Liver (tissue), 9 donors: ENCODE results near the gene ASGR2. TPM values are rescaled to one million over a fixed set of nuclear protein-coding genes. Genes with fewer than 3 reads are reported as not detected.
"Not testable (repeated sequence)": the region's sequence is repeated elsewhere in the genome, so short reads cannot be mapped to it uniquely, and the experiment has no call there.

Experiments used
- DNase-seq: peaks from one replicate; pipeline ENCODE4 v3.0.0-alpha.2; 2017; ENCODE audit warnings: low spot score
- H3K27ac ChIP-seq, 2 donors: one replicate each; pipeline ENCODE4 v1.7.0; 2013; ENCODE audit warnings: inconsistent platforms in 2 of 2, low read length in 2 of 2, control low read depth in 1 of 2, low read depth in 1 of 2, mild to moderate bottlenecking in 1 of 2
- H3K27me3 ChIP-seq, 4 donors: one replicate each; pipeline versions ENCODE4 v1.6.1 to v1.7.0; 2013; ENCODE audit warnings: low read length in 3 of 4, inconsistent platforms in 1 of 4, mild to moderate bottlenecking in 1 of 4, moderate library complexity in 1 of 4; ENCODE audit not compliant: control insufficient read depth in 4 of 4, insufficient read depth in 4 of 4
- H3K36me3 ChIP-seq, 4 donors: one replicate each; pipeline versions ENCODE4 v1.6.1 to v1.7.0; 2013; ENCODE audit warnings: low read length in 3 of 4, mild to moderate bottlenecking in 3 of 4, low read depth in 1 of 4, moderate library complexity in 1 of 4; ENCODE audit not compliant: control insufficient read depth in 4 of 4, insufficient read depth in 3 of 4
- H3K4me1 ChIP-seq, 4 donors: one replicate each; pipeline versions ENCODE4 v1.6.1 to v1.7.0; 2013; ENCODE audit warnings: low read length in 3 of 4, mild to moderate bottlenecking in 3 of 4, moderate library complexity in 1 of 4; ENCODE audit not compliant: control insufficient read depth in 4 of 4, insufficient read depth in 4 of 4
- H3K4me3 ChIP-seq, 3 donors: one replicate each; pipeline versions ENCODE4 v1.6.1 to v1.7.0; 2013; ENCODE audit warnings: low read length in 3 of 3, control low read depth in 1 of 3, low read depth in 1 of 3, mild to moderate bottlenecking in 1 of 3
- H3K9ac ChIP-seq, 2 donors: one replicate each; pipeline ENCODE4 v1.7.0; 2013; ENCODE audit warnings: low read length in 2 of 2, mild to moderate bottlenecking in 2 of 2, moderate library complexity in 2 of 2, control low read depth in 1 of 2, low read depth in 1 of 2
- H3K9me3 ChIP-seq, 4 donors: one replicate each; pipeline versions ENCODE4 v1.6.1 to v1.7.0; 2013; ENCODE audit warnings: low read length in 3 of 4; ENCODE audit not compliant: control insufficient read depth in 4 of 4
- EGR1 ChIP-seq, 2 donors: IDR thresholded peaks; 2 replicates each; pipeline ENCODE4 v1.6.1; 2016 to 2018; ENCODE audit warnings: antibody characterized with exemption in 2 of 2, low read depth in 2 of 2
- FOXA1 ChIP-seq: IDR thresholded peaks from 2 replicates; pipeline ENCODE4 v1.6.1; 2016; ENCODE audit warnings: antibody characterized with exemption
- GABPA ChIP-seq, 2 donors: IDR thresholded peaks in 1 of 2; conservative IDR thresholded peaks in 1 of 2; 2 replicates each; pipeline ENCODE4 v1.6.1; 2016; ENCODE audit warnings: antibody characterized with exemption in 2 of 2, mild to moderate bottlenecking in 1 of 2, moderate library complexity in 1 of 2
- HNF4A ChIP-seq, 2 donors: conservative IDR thresholded peaks; 2 replicates each; pipeline ENCODE4 v1.6.1; 2016; ENCODE audit warnings: antibody characterized with exemption in 2 of 2, mild to moderate bottlenecking in 2 of 2
- HNF4G ChIP-seq: IDR thresholded peaks from 2 replicates; pipeline ENCODE4 v1.6.1; 2016; ENCODE audit warnings: antibody characterized with exemption
- MAX ChIP-seq: IDR thresholded peaks from 2 replicates; pipeline ENCODE4 v1.6.1; 2016; ENCODE audit warnings: antibody characterized with exemption
- NR2F2 ChIP-seq: IDR thresholded peaks from 2 replicates; pipeline ENCODE4 v1.6.1; 2016; ENCODE audit warnings: antibody characterized with exemption
- RAD21 ChIP-seq, 2 donors: IDR thresholded peaks; 2 replicates each; pipeline ENCODE4 v1.6.1; 2016; ENCODE audit warnings: antibody characterized with exemption in 2 of 2, mild to moderate bottlenecking in 2 of 2
- REST ChIP-seq: IDR thresholded peaks from 2 replicates; pipeline ENCODE4 v1.6.1; 2016; ENCODE audit warnings: antibody characterized with exemption, mild to moderate bottlenecking
- RXRA ChIP-seq, 2 donors: IDR thresholded peaks; 2 replicates each; pipeline ENCODE4 v1.6.1; 2017 to 2018; ENCODE audit warnings: antibody characterized with exemption in 2 of 2, mild to moderate bottlenecking in 1 of 2
- TAF1 ChIP-seq: conservative IDR thresholded peaks from 2 replicates; pipeline ENCODE4 v1.6.1; 2016; ENCODE audit warnings: antibody characterized with exemption, mild to moderate bottlenecking
- WGBS: extraction: QIAGEN DNeasy Blood & Tissue Kit; methylation state at CpG from one replicate; pipeline ENCODE4 v1.1.7; 2013; 5-methylcytosine and 5-hydroxymethylcytosine counted together
- polyA plus RNA-seq, 2 donors: library from polyadenylated mRNA; stranded (reverse) in 1 of 2; unstranded in 1 of 2; fragments of 200-250 nt in 1 of 2; fragments of >200 nt in 1 of 2; fragmentation: Nextera tagmentation in 1 of 2; extraction: Ambion mirVana in 1 of 2; gene quantifications; one replicate each; pipeline versions ENCODE4 v1.2.1 to v1.2.3, GENCODE V29; 2013 to 2015
- total RNA-seq, 2 donors: library from RNA; depleted of rRNA; stranded (reverse); fragments of >200 nt; gene quantifications; one replicate each; pipeline ENCODE4 v1.2.3, GENCODE V29; 2014
- TF ChIP-seq, protein P1 (sequence below): fragments of 150-350 bp; IDR thresholded peaks from 2 replicates; pipeline ENCODE4 v1.5.1; 2017; ENCODE audit warnings: improper control_type of control experiment, low read depth, low read length; ENCODE audit not compliant: missing input control
- TF ChIP-seq, protein P2 (sequence below): IDR thresholded peaks from 2 replicates; pipeline ENCODE4 v1.6.1; 2016; ENCODE audit warnings: antibody characterized with exemption
- donor health status: healthy.
- donor health status: healthy.
- donor health status: healthy.
- donor health status: healthy.
- donor health status: healthy.

ASGR2 gene
- total and polyA plus RNA-seq, 4 donors = 188 to 657 (median 493) TPM

- no peak overlapping the region for H3K9ac ChIP-seq
- H3K4me1 ChIP-seq = peaks cover 5 to 18% (median 15%) of the 10 kb centered on the region in 4 donors
- no peak for DNase-seq
- H3K4me3 ChIP-seq = no peak overlapping the region
- 95% methylated on average over 8 of the region's 8 CpGs for WGBS
- no peak overlapping the region for H3K27ac ChIP-seq
- peaks cover 0 to 3% (median 0%) of the 10 kb centered on the region in 4 donors for H3K36me3 ChIP-seq
- TF ChIP-seq REST = no peak
- TF ChIP-seq HNF4G = no peak
- TF ChIP-seq, protein P1, sequence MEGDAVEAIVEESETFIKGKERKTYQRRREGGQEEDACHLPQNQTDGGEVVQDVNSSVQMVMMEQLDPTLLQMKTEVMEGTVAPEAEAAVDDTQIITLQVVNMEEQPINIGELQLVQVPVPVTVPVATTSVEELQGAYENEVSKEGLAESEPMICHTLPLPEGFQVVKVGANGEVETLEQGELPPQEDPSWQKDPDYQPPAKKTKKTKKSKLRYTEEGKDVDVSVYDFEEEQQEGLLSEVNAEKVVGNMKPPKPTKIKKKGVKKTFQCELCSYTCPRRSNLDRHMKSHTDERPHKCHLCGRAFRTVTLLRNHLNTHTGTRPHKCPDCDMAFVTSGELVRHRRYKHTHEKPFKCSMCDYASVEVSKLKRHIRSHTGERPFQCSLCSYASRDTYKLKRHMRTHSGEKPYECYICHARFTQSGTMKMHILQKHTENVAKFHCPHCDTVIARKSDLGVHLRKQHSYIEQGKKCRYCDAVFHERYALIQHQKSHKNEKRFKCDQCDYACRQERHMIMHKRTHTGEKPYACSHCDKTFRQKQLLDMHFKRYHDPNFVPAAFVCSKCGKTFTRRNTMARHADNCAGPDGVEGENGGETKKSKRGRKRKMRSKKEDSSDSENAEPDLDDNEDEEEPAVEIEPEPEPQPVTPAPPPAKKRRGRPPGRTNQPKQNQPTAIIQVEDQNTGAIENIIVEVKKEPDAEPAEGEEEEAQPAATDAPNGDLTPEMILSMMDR = no peak
- no peak for TF ChIP-seq RAD21 (IDR thresholded peaks at IDR 0.05)
- TF ChIP-seq, protein P2, sequence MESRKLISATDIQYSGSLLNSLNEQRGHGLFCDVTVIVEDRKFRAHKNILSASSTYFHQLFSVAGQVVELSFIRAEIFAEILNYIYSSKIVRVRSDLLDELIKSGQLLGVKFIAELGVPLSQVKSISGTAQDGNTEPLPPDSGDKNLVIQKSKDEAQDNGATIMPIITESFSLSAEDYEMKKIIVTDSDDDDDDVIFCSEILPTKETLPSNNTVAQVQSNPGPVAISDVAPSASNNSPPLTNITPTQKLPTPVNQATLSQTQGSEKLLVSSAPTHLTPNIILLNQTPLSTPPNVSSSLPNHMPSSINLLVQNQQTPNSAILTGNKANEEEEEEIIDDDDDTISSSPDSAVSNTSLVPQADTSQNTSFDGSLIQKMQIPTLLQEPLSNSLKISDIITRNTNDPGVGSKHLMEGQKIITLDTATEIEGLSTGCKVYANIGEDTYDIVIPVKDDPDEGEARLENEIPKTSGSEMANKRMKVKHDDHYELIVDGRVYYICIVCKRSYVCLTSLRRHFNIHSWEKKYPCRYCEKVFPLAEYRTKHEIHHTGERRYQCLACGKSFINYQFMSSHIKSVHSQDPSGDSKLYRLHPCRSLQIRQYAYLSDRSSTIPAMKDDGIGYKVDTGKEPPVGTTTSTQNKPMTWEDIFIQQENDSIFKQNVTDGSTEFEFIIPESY = no peak
- TF ChIP-seq GABPA (IDR thresholded peaks at IDR 0.05 in 1 of 2, conservative IDR thresholded peaks at IDR 0.05 in 1 of 2) = no peak
- TF ChIP-seq FOXA1 = no peak
- TF ChIP-seq EGR1 (IDR thresholded peaks at IDR 0.05; ENCODE audit: low read depth in 2 of 2) = no peak
- TF ChIP-seq MAX = no peak
- TF ChIP-seq TAF1 = no peak
- no peak for TF ChIP-seq RXRA (IDR thresholded peaks at IDR 0.05)
- H3K9me3 ChIP-seq = no peaks in the 10 kb centered on the region
- H3K27me3 ChIP-seq = no peaks in the 10 kb centered on the region
Observed at GRCh38 chr17:7129311-7129710, 14.7 kb upstream of the ASGR2 start.

DNA sequence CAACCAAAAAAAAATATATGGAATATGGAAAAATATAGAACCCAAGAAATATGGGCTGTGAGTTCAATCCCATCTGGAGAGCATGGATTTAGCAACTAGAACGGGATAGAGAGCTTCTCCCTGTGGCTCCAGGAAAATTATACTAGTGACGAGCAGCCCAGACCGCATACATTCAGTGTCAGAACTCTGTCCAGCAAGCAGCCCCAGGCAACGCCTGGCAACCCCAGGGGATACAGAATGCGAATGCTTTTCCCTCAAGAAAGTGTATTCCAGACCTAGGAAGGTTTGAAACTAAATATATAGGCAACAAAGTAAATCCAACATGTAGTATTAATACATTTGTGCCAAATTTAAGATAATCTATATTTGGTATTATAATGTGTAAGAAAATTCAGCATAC lies 13.5 kb upstream of the ASGR2 start:
- DNase-seq = no peak
- H3K4me1 ChIP-seq = peaks cover 5 to 17% (median 15%) of the 10 kb centered on the region in 4 donors
- no peak overlapping the region for H3K4me3 ChIP-seq
- 90% methylated on average over 5 of the region's 5 CpGs for WGBS
- H3K9me3 ChIP-seq = no peaks in the 10 kb centered on the region
- no peak for TF ChIP-seq MAX
- TF ChIP-seq NR2F2 = no peak
- no peak for TF ChIP-seq HNF4A (conservative IDR thresholded peaks at IDR 0.05)
- TF ChIP-seq RXRA (IDR thresholded peaks at IDR 0.05) = no peak
- TF ChIP-seq REST = no peak
- no peak for TF ChIP-seq HNF4G
- TF ChIP-seq TAF1 = no peak
- peaks cover 0 to 3% (median 0%) of the 10 kb centered on the region in 4 donors for H3K36me3 ChIP-seq
- H3K27ac ChIP-seq = no peak overlapping the region
- H3K9ac ChIP-seq = no peak overlapping the region
- H3K27me3 ChIP-seq = no peaks in the 10 kb centered on the region

DNA sequence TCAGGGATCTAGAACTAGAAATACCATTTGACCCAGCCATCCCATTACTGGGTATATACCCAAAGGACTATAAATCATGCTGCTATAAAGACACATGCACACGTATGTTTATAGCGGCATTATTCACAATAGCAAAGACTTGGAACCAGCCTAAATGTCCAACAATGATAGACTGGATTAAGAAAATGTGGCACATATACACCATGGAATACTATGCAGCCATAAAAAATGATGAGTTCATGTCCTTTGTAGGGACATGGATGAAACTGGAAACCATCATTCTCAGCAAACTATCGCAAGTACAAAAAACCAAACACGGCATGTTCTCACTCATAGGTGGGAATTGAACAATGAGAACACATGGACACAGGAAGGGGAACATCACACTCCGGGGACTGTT lies 12.9 kb upstream of the ASGR2 start:
- H3K4me3 ChIP-seq, H3K9me3 ChIP-seq, H3K9ac ChIP-seq, DNase-seq, H3K27me3 ChIP-seq, H3K36me3 ChIP-seq, H3K27ac ChIP-seq: not testable (repeated sequence)
- peaks cover under 1 to 15% (median 12%) of the 10 kb centered on the region in 4 donors for H3K4me1 ChIP-seq
- 96% methylated on average over 5 of the region's 5 CpGs for whole genome bisulfite sequencing
